Hippocampal formation (tissue), 2 donors: ENCODE data around the gene MYH11.
"Not testable (repeated sequence)": the region's sequence is repeated elsewhere in the genome, so short reads cannot be mapped to it uniquely, and the experiment has no call there.

Experiments used
- DNase-seq, 2 donors: peaks; one replicate each; lab custom pipeline; 2025; lab: John Stamatoyannopoulos, UW

The MYH11 gene

GRCh38 chr16:15809297-15809696 is 47.5 kb downstream of the MYH11 start:
- DNase-seq: not testable (repeated sequence)

DNA sequence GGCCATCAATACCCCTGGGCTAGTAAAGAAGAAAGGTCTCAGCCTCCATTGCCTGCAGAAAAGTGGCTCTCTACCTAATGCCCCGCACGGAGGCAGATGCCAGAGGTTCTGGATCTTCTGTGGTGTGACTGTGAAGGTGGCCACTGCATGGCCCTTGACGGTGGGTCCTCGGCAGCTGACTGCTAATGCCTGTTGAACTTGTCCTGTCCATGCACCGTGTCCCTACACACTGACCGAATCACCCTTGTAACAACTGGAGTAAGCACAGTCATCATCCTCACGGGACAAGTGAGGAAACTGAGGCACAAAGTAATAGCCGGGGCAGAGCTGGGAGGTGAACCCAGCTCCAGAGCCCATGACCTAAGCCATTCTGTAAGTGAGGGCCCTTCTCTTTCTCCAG is 48.8 kb downstream of the MYH11 start:
- no peak for DNase-seq

GRCh38 chr16:15807603-15808009 is 49.2 kb downstream of the MYH11 start:
- no peak for DNase-seq

DNA sequence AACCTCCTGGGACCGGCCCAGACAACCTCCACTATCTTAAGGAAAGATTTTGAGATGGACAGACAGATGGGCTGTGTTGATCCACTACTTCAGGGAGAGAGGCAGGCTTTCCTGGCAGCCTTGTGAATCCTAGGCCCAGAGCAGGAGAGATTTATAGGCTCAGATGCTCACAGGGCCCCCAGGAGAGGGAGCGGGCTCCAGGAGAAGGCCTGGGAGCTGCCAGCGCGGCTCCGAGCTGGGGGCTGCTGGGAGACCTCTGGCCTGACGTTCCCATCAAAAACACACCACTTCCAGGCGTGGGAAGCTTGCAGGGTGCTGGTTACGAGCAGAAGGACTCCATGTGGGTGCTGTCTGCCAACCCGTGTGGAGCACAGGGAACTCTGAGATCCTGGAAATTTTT is 53.2 kb downstream of the MYH11 start:
- DNase-seq: no peak

DNA sequence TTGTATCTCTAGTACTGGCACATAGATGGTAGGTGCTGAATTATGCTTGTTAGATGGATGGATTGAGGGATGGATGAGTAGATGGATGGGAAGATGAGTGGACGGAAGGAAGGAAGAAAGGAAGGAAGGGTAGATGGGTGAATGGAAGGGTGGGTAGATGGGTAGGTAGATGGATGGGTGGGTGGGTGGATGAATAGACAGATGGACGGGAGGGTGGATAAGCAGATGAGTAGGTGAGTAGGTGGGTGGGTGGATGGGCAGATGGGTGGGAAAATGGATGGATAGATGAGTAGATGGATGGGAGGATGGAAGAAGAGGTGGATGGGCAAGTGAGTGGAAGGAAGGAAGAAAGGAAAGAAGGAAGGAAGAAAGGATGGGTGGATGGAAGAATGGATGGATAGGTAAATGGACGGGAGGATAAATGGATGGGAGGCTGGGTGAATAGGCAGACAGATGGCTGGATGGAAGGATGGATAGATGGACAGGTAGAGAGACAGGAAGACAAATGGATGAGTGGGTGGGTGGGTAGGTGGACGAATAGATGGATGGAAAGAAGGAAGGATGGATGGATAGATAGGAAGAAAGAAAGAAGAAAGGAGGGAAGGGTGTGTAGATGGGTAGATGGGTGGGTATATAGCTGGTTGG is 56.9 kb downstream of the MYH11 start:
- DNase-seq: no peak

DNA sequence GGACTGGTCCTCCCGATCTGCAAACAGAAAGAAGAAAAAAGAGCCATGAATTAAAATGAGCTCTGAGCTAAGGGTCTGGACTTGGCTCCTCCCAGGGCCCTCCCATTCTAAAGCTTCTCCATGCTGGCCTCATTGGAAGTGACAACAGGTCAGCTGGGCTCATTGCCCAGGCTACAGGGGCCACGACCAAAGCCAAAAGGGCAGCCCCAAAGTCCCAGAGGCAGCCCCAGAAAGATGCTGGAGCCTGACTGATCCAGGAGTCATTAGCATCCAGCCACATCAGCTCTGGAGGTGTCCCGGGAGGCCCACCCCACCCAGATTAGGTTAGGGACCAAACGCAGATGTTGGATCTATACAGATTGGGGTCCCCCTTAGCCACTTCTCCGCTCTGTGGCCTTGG is 58.2 kb downstream of the MYH11 start:
- no peak for DNase-seq

DNA sequence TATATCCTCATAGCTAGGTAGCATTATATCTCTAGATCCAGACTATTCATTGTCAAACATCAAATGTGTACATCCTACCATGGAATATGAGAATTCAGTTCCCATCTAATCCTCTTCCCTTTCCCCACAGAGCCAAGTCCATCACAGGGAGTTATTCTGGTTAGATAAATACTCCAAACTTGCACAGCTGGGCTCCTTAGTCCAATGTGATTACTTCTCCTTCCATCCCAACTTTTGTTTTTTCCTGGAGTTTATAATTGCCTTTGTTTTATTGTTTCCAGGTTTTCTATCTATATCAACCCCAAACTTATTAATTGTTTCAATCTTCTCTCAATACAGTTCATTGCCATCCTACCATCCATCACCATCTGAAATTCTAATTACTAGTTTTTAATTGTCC is 59.9 kb downstream of the MYH11 start:
- no peak for DNase-seq

DNA sequence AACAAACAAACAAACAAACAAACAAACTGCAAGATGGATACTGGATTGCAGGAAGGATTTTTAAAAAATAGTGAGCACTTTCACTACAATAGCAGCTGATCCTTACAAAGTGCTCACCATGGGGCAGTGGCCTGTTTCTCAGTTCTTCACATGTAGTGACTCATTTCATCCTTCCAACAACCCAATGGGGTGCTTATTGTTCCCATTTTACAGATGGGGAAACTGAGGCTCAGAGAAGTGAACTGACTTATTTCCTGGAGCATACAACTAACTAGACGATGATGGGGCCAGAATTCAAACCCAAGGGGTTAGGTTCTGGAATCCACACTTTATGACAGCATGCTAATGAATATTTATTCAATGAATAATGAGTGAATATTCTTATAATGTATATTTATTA is 61.2 kb downstream of the MYH11 start:
- DNase-seq: no peak

DNA sequence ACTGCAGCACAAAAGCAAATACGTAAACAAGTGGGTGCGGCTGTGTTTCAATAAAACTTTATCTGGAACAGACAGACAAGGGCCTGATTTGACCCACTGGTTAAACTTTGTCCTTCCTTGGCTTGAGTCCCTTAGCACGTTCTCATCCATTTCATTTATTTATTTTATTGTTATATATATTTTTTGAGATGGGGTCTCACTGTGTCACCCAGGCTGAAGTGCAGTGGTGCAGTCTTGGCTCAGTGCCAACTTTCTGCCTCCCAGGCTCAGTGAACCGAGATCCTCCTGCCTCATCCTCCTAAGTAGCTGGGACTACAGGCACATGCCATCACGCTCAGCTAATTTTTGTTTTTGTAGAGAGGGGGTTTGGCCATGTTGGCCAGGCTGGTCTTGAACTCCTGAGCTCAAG is 64.3 kb downstream of the MYH11 start:
- DNase-seq: no peak

GRCh38 chr16:15790458-15790857 is 66.4 kb downstream of the MYH11 start:
- DNase-seq: no peak

DNA sequence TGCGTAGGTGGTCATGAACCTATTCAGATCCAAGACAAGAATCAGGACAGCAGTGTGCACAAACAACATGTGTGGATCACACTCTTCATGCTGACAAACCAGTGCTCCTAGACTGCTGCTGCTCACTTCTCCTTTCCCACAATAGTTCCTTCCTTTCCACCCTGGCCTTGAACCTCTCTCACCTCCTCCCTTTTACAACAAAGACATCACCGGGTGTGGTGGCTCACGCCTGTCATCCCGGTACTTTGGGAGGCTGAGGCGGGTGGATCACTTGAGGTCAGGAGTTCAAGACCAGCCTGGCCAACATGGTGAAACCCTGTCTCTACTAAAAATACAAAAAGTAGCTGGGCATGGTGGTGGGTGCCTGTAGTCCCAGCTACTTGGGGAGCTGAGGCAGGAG is 67.0 kb downstream of the MYH11 start:
- not testable (repeated sequence) for DNase-seq

GRCh38 chr16:15788846-15789239 is 68.0 kb downstream of the MYH11 start:
- no peak for DNase-seq

DNA sequence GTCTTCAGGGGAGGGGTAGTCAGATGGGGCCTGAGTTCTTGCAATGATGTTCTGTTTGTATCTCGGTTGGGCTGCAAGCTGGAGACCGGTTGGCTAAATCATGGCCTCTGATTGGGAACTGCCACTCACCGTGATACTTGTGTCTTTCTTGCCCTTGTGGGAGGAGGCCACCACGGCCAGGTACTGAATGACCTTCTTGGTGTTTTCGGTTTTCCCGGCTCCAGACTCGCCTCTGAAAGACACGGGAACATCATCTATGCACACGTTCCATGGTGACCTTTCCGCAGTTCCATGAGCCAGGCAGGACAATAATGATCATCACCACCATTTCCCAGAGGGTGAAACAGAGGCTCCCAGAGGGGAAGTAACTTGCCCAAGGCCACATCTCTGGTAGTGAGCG is 70.3 kb downstream of the MYH11 start:
- DNase-seq: no peak

DNA sequence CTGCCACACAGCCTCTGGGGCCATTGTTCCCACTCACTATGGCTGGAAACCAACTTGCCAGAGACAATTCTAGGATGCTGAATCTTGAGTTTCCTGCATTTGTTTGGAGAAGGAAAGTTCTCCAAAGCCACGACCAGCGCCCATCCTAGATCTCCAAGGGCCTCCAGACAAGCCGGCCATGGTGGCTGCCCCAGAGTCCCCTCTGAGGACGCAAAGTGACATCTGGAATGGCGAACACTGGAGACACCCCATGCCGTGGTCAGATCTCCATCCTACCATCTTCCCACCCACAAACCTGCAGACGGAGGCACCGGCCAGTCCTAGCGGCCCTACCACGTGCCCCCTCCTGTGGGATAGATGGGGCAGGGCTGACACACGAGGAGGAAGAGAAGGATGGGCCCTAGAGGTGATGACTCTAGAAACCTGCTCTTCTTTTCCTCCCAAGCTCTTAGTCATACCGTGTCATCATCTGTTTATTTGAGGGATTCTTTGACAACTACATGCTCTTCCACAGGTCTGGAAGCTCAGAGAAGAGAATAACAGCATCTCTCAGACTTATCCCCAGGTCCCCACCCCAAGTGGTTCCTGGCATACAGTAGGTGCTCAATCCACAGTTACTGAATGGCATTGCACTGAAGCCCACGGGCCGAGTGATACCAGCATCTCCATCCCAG is 71.3 kb downstream of the MYH11 start:
- DNase-seq: no peak

GRCh38 chr16:15783985-15784384 is 72.8 kb downstream of the MYH11 start:
- DNase-seq: no peak

DNA sequence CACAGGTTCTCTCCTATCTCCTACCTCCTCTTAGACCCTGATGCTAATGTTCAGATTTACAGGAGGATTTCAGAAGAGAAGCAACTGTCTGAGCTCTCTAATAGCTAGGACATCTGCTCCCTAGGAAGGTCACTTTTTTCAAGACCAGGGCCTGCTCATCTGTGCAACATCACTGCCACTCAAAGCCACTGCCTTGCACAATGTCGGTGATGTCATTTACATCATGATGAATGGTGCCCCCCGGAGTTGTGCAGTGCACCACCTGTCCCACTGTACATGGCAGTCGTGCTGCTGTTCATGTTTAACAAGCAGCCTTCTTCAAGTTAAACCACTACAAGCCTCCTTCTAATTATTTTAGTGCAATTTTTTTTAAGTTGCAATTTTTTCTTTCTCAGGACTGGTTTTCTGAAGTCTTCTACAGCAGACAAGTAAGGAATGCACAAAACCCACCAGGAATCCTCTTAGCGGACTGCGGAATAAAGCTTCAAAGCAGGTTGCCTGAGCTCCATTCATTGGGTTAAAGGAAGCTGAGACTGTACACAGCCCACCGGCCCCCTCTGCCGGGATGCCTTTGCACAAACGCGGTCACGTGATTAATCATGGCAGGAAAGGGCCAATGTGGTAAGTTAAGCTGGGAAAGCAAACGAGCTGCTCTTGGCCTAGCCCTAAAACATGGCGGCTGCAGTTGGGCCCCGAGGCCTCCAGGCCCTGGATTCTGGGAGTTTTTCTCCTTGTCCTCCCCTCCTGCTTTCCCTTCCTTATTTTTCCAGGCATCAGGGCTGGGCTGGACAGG is 74.1 kb downstream of the MYH11 start:
- no peak for DNase-seq

- no peak for DNase-seq
These were observed 75.2 kb downstream of the MYH11 start for GRCh38 chr16:15781650-15782049.

DNA sequence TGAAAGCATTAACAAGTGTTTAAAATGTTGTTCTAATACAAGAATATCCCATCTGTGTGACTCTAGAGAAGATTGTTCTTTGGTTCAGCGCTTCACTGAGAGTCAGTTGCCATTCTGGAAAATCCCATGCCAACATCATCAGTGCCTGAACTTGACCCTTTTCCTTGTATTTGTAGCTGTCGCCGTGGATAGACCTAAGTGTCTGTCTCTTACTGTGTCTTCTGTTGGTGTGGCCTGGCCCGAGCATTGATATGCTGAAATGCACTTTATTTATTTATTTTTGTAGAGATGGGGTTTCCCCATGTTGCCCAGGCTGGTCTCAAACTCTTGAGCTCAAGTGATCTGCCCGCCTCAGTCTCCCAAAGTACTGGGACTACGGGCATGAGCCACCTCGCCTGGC is 76.0 kb downstream of the MYH11 start:
- DNase-seq: no peak

- no peak for DNase-seq
These were observed 77.0 kb downstream of the MYH11 start for GRCh38 chr16:15779664-15780351.

GRCh38 chr16:15778999-15779614 is 77.7 kb downstream of the MYH11 start:
- no peak for DNase-seq

DNA sequence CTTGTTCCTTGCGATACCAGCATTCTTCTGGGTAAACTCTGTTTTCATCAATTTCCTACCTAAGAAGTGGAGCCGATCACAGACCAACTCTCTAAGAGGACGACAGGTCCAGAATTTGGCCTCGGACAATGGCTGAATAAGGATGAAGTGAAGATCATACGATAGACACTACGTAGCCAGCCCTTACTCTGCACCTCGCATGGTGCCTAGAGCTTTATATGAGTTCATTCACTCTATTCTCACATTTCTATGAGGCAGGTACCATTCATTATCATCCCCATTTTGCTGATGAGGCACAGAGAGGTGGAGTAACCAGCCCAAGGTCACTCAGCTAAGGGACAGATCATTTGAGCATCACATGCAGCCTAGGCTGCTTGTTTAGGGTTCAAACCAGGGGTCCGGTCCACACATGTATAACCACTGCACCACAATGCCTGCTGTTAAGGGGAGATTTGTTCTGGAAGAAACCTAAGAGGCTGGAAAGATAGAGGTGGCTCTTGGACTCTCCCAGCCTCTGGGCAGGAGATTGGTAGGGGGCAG is 78.6 kb downstream of the MYH11 start:
- no peak for DNase-seq
